HCT116 (cell line): ENCODE data around the gene GAB2. TPM values are rescaled to one million over a fixed set of nuclear protein-coding genes. Genes with fewer than 3 reads are reported as not detected.

Experiments used
- ATAC-seq: fragments of 200-7000 bp; cut with Tn5 transposase; 2 replicates; pipeline ENCODE4 v1.9.1; 2020; ENCODE audit warnings: mild to moderate bottlenecking, moderate library complexity
- BruUV-seq: library from RNA; stranded (reverse); fragments of 400-500 nt; replicated peaks from 2 replicates; lab custom pipeline; 2021; lab: Mats Ljungman, UMichigan
- CTCF ChIA-PET: fragments of 300-600 bp; sonication (Branson Sonifier 250); formaldehyde crosslinking; loops from one replicate; lab custom pipeline; 2021; ENCODE audit warnings: antibody characterized with exemption; lab: Charles Lee
- POLR2A ChIA-PET: fragments of 300-600, 350-600 bp; sonication (Branson Sonifier 250); formaldehyde crosslinking; loops from one replicate; lab custom pipeline; 2021; ENCODE audit warnings: antibody characterized with exemption; lab: Charles Lee
- RAD21 ChIA-PET, 2 experiments: fragments of 300-600 bp; sonication (Branson Sonifier 250); formaldehyde crosslinking; loops; one replicate each; lab custom pipeline; 2023; ENCODE audit warnings: low total read pairs in 2 of 2; ENCODE audit not compliant: uncharacterized antibody in 2 of 2, unreplicated experiment in 2 of 2, low non-redundant PET in 1 of 2; lab: Charles Lee
- DNase-seq: peaks from one replicate; pipeline ENCODE4 v3.0.0-alpha.2; 2010; ENCODE audit warnings: low read depth, low spot score
- H2AFZ ChIP-seq: fragments of 200-600 bp; shearing (Covaris generic), sonication (generic); 2 replicates; pipeline ENCODE4 v1.6.1; 2017; ENCODE audit warnings: low read depth, mixed run types, mixed read lengths, antibody characterized with exemption, low read length; ENCODE audit not compliant: poor library complexity, severe bottlenecking
- H3K27ac ChIP-seq: 2 replicates; pipeline ENCODE4 v1.5.1; 2012; ENCODE audit warnings: low read depth, low read length
- H3K27me3 ChIP-seq: fragments of 200-600 bp; sonication (generic); 2 replicates; pipeline ENCODE4 v1.6.1; 2016; ENCODE audit warnings: mixed run types, low read length, mixed read lengths; ENCODE audit not compliant: insufficient read depth
- H3K36me3 ChIP-seq, 2 experiments: fragments of 200-500 bp in 1 of 2; fragments of 200-600 bp in 1 of 2; sonication (Bioruptor generic) in 1 of 2; sonication (generic) in 1 of 2; 2 replicates each; pipeline versions ENCODE4 v1.5.1 to v1.6.1; 2014 to 2016; ENCODE audit warnings: low read length in 2 of 2, inconsistent platforms in 1 of 2, mixed read lengths in 1 of 2, mixed run types in 1 of 2; ENCODE audit not compliant: insufficient read depth in 2 of 2, control insufficient read depth in 1 of 2
- H3K4me1 ChIP-seq, 2 experiments: fragments of 200-600 bp in 1 of 2; sonication (generic) in 1 of 2; 2 replicates each; pipeline versions ENCODE4 v1.5.1 to v1.6.1; 2012 to 2017; ENCODE audit warnings: low read length in 2 of 2, inconsistent platforms in 1 of 2, mild to moderate bottlenecking in 1 of 2, mixed read lengths in 1 of 2, mixed run types in 1 of 2, moderate library complexity in 1 of 2; ENCODE audit not compliant: insufficient read depth in 2 of 2, control insufficient read depth in 1 of 2
- H3K4me2 ChIP-seq: fragments of 200-600 bp; sonication (generic); 2 replicates; pipeline ENCODE4 v1.6.1; 2017; ENCODE audit warnings: mixed run types, low read length, mixed read lengths
- H3K4me3 ChIP-seq, 2 experiments: fragments of 200-600 bp in 1 of 2; sonication (generic) in 1 of 2; replicated peaks in 1 of 2; 2 replicates each; pipeline ENCODE4 v1.5.1; 2011 to 2016; ENCODE audit warnings: low read length in 2 of 2, control low read depth in 1 of 2, low read depth in 1 of 2, mild to moderate bottlenecking in 1 of 2, mixed read lengths in 1 of 2, mixed run types in 1 of 2
- H3K79me2 ChIP-seq: fragments of 200-600 bp; sonication (generic); 2 replicates; pipeline ENCODE4 v1.6.1; 2017; ENCODE audit warnings: mild to moderate bottlenecking, mixed run types, low read length, moderate library complexity, mixed read lengths; ENCODE audit not compliant: insufficient read depth
- H3K9ac ChIP-seq: fragments of 200-600 bp; sonication (generic); 2 replicates; pipeline ENCODE4 v1.6.1; 2016; ENCODE audit warnings: low read length, mixed read lengths
- H3K9me2 ChIP-seq: fragments of 200-600 bp; sonication (generic), shearing (Covaris generic); 2 replicates; pipeline ENCODE4 v1.6.1; 2017; ENCODE audit warnings: mixed run types, mild to moderate bottlenecking, moderate library complexity; ENCODE audit not compliant: insufficient read depth
- H3K9me3 ChIP-seq, 2 experiments: fragments of 200-500 bp in 1 of 2; fragments of 200-600 bp in 1 of 2; sonication (Bioruptor generic) in 1 of 2; sonication (generic) in 1 of 2; 2 replicates each; pipeline ENCODE4 v1.6.1; 2014 to 2017; ENCODE audit warnings: low read length in 2 of 2, mixed read lengths in 2 of 2, inconsistent platforms in 1 of 2, low read depth in 1 of 2, mild to moderate bottlenecking in 1 of 2, mixed run types in 1 of 2, moderate library complexity in 1 of 2; ENCODE audit not compliant: control insufficient read depth in 1 of 2, insufficient read depth in 1 of 2
- H4K20me1 ChIP-seq: fragments of 200-600 bp; sonication (generic), shearing (Covaris generic); 2 replicates; pipeline ENCODE4 v1.6.1; 2017; ENCODE audit warnings: mixed run types, mild to moderate bottlenecking, moderate library complexity; ENCODE audit not compliant: insufficient read depth
- CEBPB ChIP-seq: IDR thresholded peaks from 2 replicates; pipeline ENCODE4 v1.6.1; 2012; ENCODE audit warnings: low read depth
- EGR1 ChIP-seq: IDR thresholded peaks from 2 replicates; pipeline ENCODE4 v1.6.1; 2012; ENCODE audit warnings: low read depth
- ELF1 ChIP-seq: IDR thresholded peaks from 2 replicates; pipeline ENCODE4 v1.6.1; 2012; ENCODE audit warnings: low read depth, borderline replicate concordance
- EZH2 ChIP-seq: fragments of 200-600 bp; sonication (generic); IDR thresholded peaks from 2 replicates; pipeline ENCODE4 v1.6.1; 2017; ENCODE audit warnings: antibody characterized with exemption, mixed run types
- RAD21 ChIP-seq: IDR thresholded peaks from 2 replicates; pipeline ENCODE4 v1.6.1; 2012; ENCODE audit warnings: low read depth, mild to moderate bottlenecking
- SIN3A ChIP-seq: IDR thresholded peaks from 2 replicates; pipeline ENCODE4 v1.6.1; 2012; ENCODE audit warnings: low read depth
- SRF ChIP-seq: IDR thresholded peaks from 2 replicates; pipeline ENCODE4 v1.6.1; 2012; ENCODE audit warnings: low read depth
- TCF7L2 ChIP-seq: IDR thresholded peaks from 2 replicates; pipeline ENCODE4 v1.7.0; 2011; ENCODE audit warnings: borderline replicate concordance, inconsistent platforms; ENCODE audit not compliant: insufficient read depth, insufficient read length; ENCODE audit errors: extremely low read depth
- YY1 ChIP-seq: IDR thresholded peaks from 2 replicates; pipeline ENCODE4 v1.6.1; 2011; ENCODE audit warnings: low read length, low read depth, moderate library complexity, mild to moderate bottlenecking; ENCODE audit not compliant: insufficient replicate concordance; ENCODE audit errors: extremely low read depth
- intact Hi-C: fragments of 100-400 bp; cut with micrococcal nuclease; formaldehyde crosslinking; loops from 2 replicates; pipeline ENCODE4 v1.10.0; 2022
- total RNA-seq: library from RNA; stranded (reverse); gene quantifications from one replicate; pipeline ENCODE4 v1.2.1, GENCODE V29; 2021; ENCODE audit not compliant: unreplicated experiment
- TF ChIP-seq, protein P1 (sequence below), 3 experiments: fragments of 200-600 bp in 1 of 3; sonication (generic) in 1 of 3; IDR thresholded peaks in 2 of 3; conservative IDR thresholded peaks in 1 of 3; 2 replicates each; pipeline ENCODE4 v1.5.1; 2012 to 2017; ENCODE audit warnings: low read depth in 2 of 3, low read length in 2 of 3, antibody characterized with exemption in 1 of 3, borderline replicate concordance in 1 of 3, control low read depth in 1 of 3, mild to moderate bottlenecking in 1 of 3, mixed read lengths in 1 of 3, mixed run types in 1 of 3, moderate library complexity in 1 of 3; ENCODE audit not compliant: insufficient read depth in 1 of 3
- TF ChIP-seq, protein P2 (sequence below): IDR thresholded peaks from 2 replicates; pipeline ENCODE4 v1.6.1; 2011; ENCODE audit warnings: mild to moderate bottlenecking, low read length, moderate library complexity; ENCODE audit not compliant: insufficient replicate concordance; ENCODE audit errors: extremely low read depth
- TF ChIP-seq, protein P3 (sequence below): IDR thresholded peaks from 2 replicates; pipeline ENCODE4 v1.6.1; 2012

The GAB2 gene
- total RNA-seq, 1 experiment from 2014 or later, result 1.9 TPM

DNA sequence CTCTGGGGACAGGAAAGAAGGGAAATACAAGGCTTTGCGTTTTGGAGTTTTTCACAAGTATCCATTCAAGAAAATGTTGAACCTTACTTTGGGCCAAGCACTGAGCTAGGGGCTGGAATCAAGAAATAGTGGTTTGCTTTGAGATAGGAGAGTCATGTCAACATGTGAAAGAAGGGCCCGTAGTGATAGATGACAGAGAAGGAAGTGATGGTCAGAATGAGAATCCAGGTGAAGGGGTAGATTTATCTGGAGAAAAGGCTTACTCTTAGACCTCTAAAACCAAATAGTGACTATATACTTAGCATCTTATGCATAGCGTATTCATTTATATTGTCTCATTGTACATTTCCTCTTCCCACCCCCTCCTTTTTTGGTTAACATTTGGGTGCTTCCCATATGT is 87.3 kb downstream of the GAB2 start:
- no peak overlapping the region for H3K4me2 ChIP-seq
- TF ChIP-seq RAD21 (no peak), EZH2 (no peak), TCF7L2 (no peak), ELF1 (no peak), YY1 (no peak), SIN3A (no peak), SRF (no peak), CEBPB (no peak), EGR1 (no peak)
- TF ChIP-seq, protein P1, sequence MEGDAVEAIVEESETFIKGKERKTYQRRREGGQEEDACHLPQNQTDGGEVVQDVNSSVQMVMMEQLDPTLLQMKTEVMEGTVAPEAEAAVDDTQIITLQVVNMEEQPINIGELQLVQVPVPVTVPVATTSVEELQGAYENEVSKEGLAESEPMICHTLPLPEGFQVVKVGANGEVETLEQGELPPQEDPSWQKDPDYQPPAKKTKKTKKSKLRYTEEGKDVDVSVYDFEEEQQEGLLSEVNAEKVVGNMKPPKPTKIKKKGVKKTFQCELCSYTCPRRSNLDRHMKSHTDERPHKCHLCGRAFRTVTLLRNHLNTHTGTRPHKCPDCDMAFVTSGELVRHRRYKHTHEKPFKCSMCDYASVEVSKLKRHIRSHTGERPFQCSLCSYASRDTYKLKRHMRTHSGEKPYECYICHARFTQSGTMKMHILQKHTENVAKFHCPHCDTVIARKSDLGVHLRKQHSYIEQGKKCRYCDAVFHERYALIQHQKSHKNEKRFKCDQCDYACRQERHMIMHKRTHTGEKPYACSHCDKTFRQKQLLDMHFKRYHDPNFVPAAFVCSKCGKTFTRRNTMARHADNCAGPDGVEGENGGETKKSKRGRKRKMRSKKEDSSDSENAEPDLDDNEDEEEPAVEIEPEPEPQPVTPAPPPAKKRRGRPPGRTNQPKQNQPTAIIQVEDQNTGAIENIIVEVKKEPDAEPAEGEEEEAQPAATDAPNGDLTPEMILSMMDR (IDR thresholded peaks at IDR 0.05 in 2 of 3, conservative IDR thresholded peaks at IDR 0.05 in 1 of 3; ENCODE audit: borderline replicate concordance in 1 of 3, insufficient read depth in 1 of 3, low read depth in 2 of 3, low read length in 2 of 3), result no peak
- TF ChIP-seq, protein P2, sequence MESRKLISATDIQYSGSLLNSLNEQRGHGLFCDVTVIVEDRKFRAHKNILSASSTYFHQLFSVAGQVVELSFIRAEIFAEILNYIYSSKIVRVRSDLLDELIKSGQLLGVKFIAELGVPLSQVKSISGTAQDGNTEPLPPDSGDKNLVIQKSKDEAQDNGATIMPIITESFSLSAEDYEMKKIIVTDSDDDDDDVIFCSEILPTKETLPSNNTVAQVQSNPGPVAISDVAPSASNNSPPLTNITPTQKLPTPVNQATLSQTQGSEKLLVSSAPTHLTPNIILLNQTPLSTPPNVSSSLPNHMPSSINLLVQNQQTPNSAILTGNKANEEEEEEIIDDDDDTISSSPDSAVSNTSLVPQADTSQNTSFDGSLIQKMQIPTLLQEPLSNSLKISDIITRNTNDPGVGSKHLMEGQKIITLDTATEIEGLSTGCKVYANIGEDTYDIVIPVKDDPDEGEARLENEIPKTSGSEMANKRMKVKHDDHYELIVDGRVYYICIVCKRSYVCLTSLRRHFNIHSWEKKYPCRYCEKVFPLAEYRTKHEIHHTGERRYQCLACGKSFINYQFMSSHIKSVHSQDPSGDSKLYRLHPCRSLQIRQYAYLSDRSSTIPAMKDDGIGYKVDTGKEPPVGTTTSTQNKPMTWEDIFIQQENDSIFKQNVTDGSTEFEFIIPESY, result no peak
- TF ChIP-seq, protein P3, sequence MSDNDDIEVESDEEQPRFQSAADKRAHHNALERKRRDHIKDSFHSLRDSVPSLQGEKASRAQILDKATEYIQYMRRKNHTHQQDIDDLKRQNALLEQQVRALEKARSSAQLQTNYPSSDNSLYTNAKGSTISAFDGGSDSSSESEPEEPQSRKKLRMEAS, result no peak
- no peaks in the 10 kb centered on the region for H3K4me1 ChIP-seq
- no peaks in the 10 kb centered on the region for H4K20me1 ChIP-seq
- H3K27me3 ChIP-seq, result no peaks in the 10 kb centered on the region
- no peak overlapping the region for H3K27ac ChIP-seq
- BruUV-seq, result no TSS peak
- POLR2A ChIA-PET, result no interaction called here
- no peaks in the 10 kb centered on the region for H3K36me3 ChIP-seq
- H2AFZ ChIP-seq, result no peak overlapping the region
- RAD21 ChIA-PET, result no interaction called here
- no peak for ATAC-seq
- CTCF ChIA-PET, result no interaction called here
- no peak overlapping the region for H3K9ac ChIP-seq
- no peaks in the 10 kb centered on the region for H3K79me2 ChIP-seq
- H3K9me2 ChIP-seq, result no peaks in the 10 kb centered on the region
- no peak for DNase-seq
- no peak overlapping the region for H3K4me3 ChIP-seq
- intact Hi-C loops, result no loop called here
- H3K9me3 ChIP-seq, result peaks cover 0 to 3% of the 10 kb centered on the region in 2 experiments; a peak in 1 of 4 replicates
